Osteoblast (primary cell): ENCODE measurements around the gene MSH3. TPM values are rescaled to one million over a fixed set of nuclear protein-coding genes. Genes with fewer than 3 reads are reported as not detected.
"Not testable (repeated sequence)": the region's sequence is repeated elsewhere in the genome, so short reads cannot be mapped to it uniquely, and the experiment has no call there.

Experiments used
- DNase-seq: peaks from one replicate; pipeline ENCODE4 v3.0.0; 2011; ENCODE audit warnings: low spot score, mixed read lengths; ENCODE audit not compliant: insufficient read length; ENCODE audit errors: missing footprints
- H2AFZ ChIP-seq: 2 replicates; pipeline ENCODE4 v1.6.0; 2011; ENCODE audit warnings: mild to moderate bottlenecking, low read length
- H3K27ac ChIP-seq: 2 replicates; pipeline ENCODE4 v1.5.1; 2011; ENCODE audit warnings: mild to moderate bottlenecking, low read depth, low read length, moderate library complexity
- H3K27me3 ChIP-seq: 2 replicates; pipeline ENCODE4 v1.6.0; 2012; ENCODE audit warnings: mild to moderate bottlenecking, control low read depth, inconsistent platforms, low read length, moderate library complexity; ENCODE audit not compliant: insufficient read depth
- H3K36me3 ChIP-seq: 2 replicates; pipeline ENCODE4 v1.5.1; 2011; ENCODE audit warnings: mild to moderate bottlenecking, low read length, control low read depth, moderate library complexity; ENCODE audit not compliant: insufficient read depth
- H3K4me1 ChIP-seq: 2 replicates; pipeline ENCODE4 v1.5.1; 2011; ENCODE audit warnings: mild to moderate bottlenecking, low read length, control low read depth, moderate library complexity; ENCODE audit not compliant: insufficient read depth
- H3K4me2 ChIP-seq: 2 replicates; pipeline ENCODE4 v1.6.0; 2011; ENCODE audit warnings: mild to moderate bottlenecking, low read length; ENCODE audit not compliant: insufficient read depth
- H3K4me3 ChIP-seq: fragments of 200-600 bp; sonication (generic); 3 replicates; pipeline ENCODE4 v1.5.1; 2012; ENCODE audit warnings: mild to moderate bottlenecking, low read length, inconsistent platforms; ENCODE audit not compliant: insufficient read depth
- H3K79me2 ChIP-seq: 2 replicates; pipeline ENCODE4 v1.6.0; 2012; ENCODE audit warnings: mild to moderate bottlenecking, low read length, control low read depth, inconsistent platforms; ENCODE audit not compliant: insufficient read depth
- H3K9me3 ChIP-seq: 2 replicates; pipeline ENCODE4 v1.5.1; 2011; ENCODE audit warnings: low read depth, low read length, control low read depth
- H4K20me1 ChIP-seq: 2 replicates; pipeline ENCODE4 v1.6.0; 2012; ENCODE audit warnings: mild to moderate bottlenecking, low read length, control low read depth; ENCODE audit not compliant: insufficient read depth
- CTCF ChIP-seq: IDR thresholded peaks from 2 replicates; pipeline ENCODE4 v1.5.1; 2011; ENCODE audit warnings: mild to moderate bottlenecking, low read depth, low read length, moderate library complexity; ENCODE audit errors: extremely low read depth
- total RNA-seq: library from RNA; depleted of rRNA; stranded (reverse); fragments of >200 nt; gene quantifications from 2 replicates; pipeline ENCODE4 v1.2.3, GENCODE V29; 2012

Gene MSH3
- total RNA-seq, 1 donor: 21.7 TPM

DNA sequence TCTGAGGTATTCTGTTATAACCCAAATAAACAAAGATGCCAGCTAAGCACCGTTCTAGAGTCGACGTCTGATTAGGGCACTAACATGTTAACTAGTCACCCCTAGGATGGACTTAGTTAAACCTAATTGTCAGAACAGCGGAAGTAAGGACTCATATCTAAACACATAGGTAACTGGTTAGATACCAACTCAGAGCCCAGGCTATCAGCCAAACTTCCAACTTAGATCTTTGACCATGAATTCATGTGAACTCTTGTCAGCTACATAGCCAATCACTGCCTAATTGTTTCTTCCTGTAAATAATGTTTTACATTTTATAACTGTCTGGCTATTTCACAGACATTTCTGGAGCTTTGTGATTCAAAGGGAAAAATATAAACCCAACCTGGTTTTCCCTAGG is 84.6 kb downstream of the MSH3 start:
- Histone ChIP-seq H3K27me3 (no peaks in the 10 kb centered on the region), H4K20me1 (no peaks in the 10 kb centered on the region), H3K4me2 (no peak overlapping the region), H3K36me3 (peaks cover 5% of the 10 kb centered on the region), H3K4me3 (no peak overlapping the region), H3K79me2 (no peaks in the 10 kb centered on the region), H2AFZ (no peak overlapping the region), H3K9me3 (no peaks in the 10 kb centered on the region), H3K4me1 (no peaks in the 10 kb centered on the region), H3K27ac (no peak overlapping the region)
- no peak for DNase-seq
- no peak for TF ChIP-seq CTCF

- Histone ChIP-seq H3K4me3 (no peak overlapping the region), H4K20me1 (no peaks in the 10 kb centered on the region), H3K4me1 (no peaks in the 10 kb centered on the region), H2AFZ (no peak overlapping the region), H3K36me3 (peaks cover 5% of the 10 kb centered on the region), H3K4me2 (no peak overlapping the region), H3K79me2 (no peaks in the 10 kb centered on the region), H3K27ac (no peak overlapping the region), H3K27me3 (no peaks in the 10 kb centered on the region), H3K9me3 (no peaks in the 10 kb centered on the region)
- DNase-seq: no peak
- no peak for TF ChIP-seq CTCF
Observed at GRCh38 chr5:80739496-80739895, 85.0 kb downstream of the MSH3 start.

DNA sequence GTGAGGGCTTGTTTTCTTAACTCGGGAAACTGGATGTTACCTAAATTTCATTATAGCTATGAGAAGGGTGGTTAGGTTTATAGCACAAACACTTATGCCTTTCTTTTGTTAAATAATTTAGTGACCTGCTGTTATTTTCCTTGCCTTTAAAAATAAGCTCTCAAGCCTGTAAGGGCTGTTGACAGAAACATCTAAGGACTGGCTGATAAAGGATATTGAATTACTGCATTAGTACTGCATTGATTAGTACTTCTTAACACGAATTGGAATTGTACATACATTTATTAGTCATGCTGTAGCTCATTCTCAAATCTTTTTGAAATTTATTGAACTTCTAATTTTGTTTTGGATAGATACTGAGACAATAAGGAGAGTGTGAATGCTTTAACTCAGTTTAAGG is 85.4 kb downstream of the MSH3 start:
- no peak for DNase-seq
- Histone ChIP-seq H3K4me1 (no peaks in the 10 kb centered on the region), H4K20me1 (no peaks in the 10 kb centered on the region), H3K4me3 (no peak overlapping the region), H3K27ac (no peak overlapping the region), H3K36me3 (peaks cover 5% of the 10 kb centered on the region), H3K79me2 (no peaks in the 10 kb centered on the region), H3K9me3 (no peaks in the 10 kb centered on the region), H3K27me3 (no peaks in the 10 kb centered on the region), H2AFZ (no peak overlapping the region), H3K4me2 (no peak overlapping the region)
- no peak for TF ChIP-seq CTCF

DNA sequence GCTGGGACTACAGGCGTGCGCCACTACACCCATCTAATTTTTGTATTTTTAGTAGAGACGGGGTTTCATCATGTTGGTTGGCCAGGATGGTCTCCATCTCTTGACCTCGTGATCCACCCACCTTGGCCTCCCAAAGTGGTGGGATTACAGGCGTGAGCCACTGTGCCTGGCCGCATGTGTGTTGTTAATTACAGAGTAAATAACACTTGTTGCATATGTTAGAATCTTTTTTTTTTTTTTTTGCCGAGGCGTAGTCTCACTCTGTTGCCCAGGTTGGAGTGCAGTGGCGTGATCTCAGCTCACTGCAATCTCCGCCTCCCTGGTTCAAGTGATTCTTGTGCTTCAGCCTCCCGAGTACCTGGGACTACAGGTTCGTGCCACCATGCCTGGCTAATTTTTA is 86.0 kb downstream of the MSH3 start:
- H3K9me3 ChIP-seq, H3K4me3 ChIP-seq, H3K79me2 ChIP-seq, H3K27me3 ChIP-seq, H3K4me1 ChIP-seq, H4K20me1 ChIP-seq, H3K4me2 ChIP-seq, H3K36me3 ChIP-seq, H2AFZ ChIP-seq, H3K27ac ChIP-seq, DNase-seq: not testable (repeated sequence)

- Histone ChIP-seq H2AFZ (no peak overlapping the region), H3K4me2 (no peak overlapping the region), H3K4me3 (no peak overlapping the region), H4K20me1 (no peaks in the 10 kb centered on the region), H3K36me3 (peaks cover 7% of the 10 kb centered on the region), H3K9me3 (no peaks in the 10 kb centered on the region), H3K27me3 (no peaks in the 10 kb centered on the region), H3K27ac (no peak overlapping the region), H3K4me1 (no peaks in the 10 kb centered on the region), H3K79me2 (no peaks in the 10 kb centered on the region)
- no peak for DNase-seq
- no peak for TF ChIP-seq CTCF
Observed at GRCh38 chr5:80740999-80741398, 86.5 kb downstream of the MSH3 start.
